Liver (tissue), 9 donors: ENCODE results near the gene PLD3. TPM values are rescaled to one million over a fixed set of nuclear protein-coding genes. Genes with fewer than 3 reads are reported as not detected.

Source experiments
- DNase-seq: peaks from one replicate; pipeline ENCODE4 v3.0.0-alpha.2; 2017; ENCODE audit warnings: low spot score
- H3K27ac ChIP-seq, 2 donors: one replicate each; pipeline ENCODE4 v1.7.0; 2013; ENCODE audit warnings: inconsistent platforms in 2 of 2, low read length in 2 of 2, control low read depth in 1 of 2, low read depth in 1 of 2, mild to moderate bottlenecking in 1 of 2
- H3K27me3 ChIP-seq, 4 donors: one replicate each; pipeline versions ENCODE4 v1.6.1 to v1.7.0; 2013; ENCODE audit warnings: low read length in 3 of 4, inconsistent platforms in 1 of 4, mild to moderate bottlenecking in 1 of 4, moderate library complexity in 1 of 4; ENCODE audit not compliant: control insufficient read depth in 4 of 4, insufficient read depth in 4 of 4
- H3K36me3 ChIP-seq, 4 donors: one replicate each; pipeline versions ENCODE4 v1.6.1 to v1.7.0; 2013; ENCODE audit warnings: low read length in 3 of 4, mild to moderate bottlenecking in 3 of 4, low read depth in 1 of 4, moderate library complexity in 1 of 4; ENCODE audit not compliant: control insufficient read depth in 4 of 4, insufficient read depth in 3 of 4
- H3K4me1 ChIP-seq, 4 donors: one replicate each; pipeline versions ENCODE4 v1.6.1 to v1.7.0; 2013; ENCODE audit warnings: low read length in 3 of 4, mild to moderate bottlenecking in 3 of 4, moderate library complexity in 1 of 4; ENCODE audit not compliant: control insufficient read depth in 4 of 4, insufficient read depth in 4 of 4
- H3K4me3 ChIP-seq, 3 donors: one replicate each; pipeline versions ENCODE4 v1.6.1 to v1.7.0; 2013; ENCODE audit warnings: low read length in 3 of 3, control low read depth in 1 of 3, low read depth in 1 of 3, mild to moderate bottlenecking in 1 of 3
- H3K9ac ChIP-seq, 2 donors: one replicate each; pipeline ENCODE4 v1.7.0; 2013; ENCODE audit warnings: low read length in 2 of 2, mild to moderate bottlenecking in 2 of 2, moderate library complexity in 2 of 2, control low read depth in 1 of 2, low read depth in 1 of 2
- H3K9me3 ChIP-seq, 4 donors: one replicate each; pipeline versions ENCODE4 v1.6.1 to v1.7.0; 2013; ENCODE audit warnings: low read length in 3 of 4; ENCODE audit not compliant: control insufficient read depth in 4 of 4
- EGR1 ChIP-seq, 2 donors: IDR thresholded peaks; 2 replicates each; pipeline ENCODE4 v1.6.1; 2016 to 2018; ENCODE audit warnings: antibody characterized with exemption in 2 of 2, low read depth in 2 of 2
- FOXA2 ChIP-seq: IDR thresholded peaks from 2 replicates; pipeline ENCODE4 v1.6.1; 2016; ENCODE audit warnings: antibody characterized with exemption
- HNF4G ChIP-seq: IDR thresholded peaks from 2 replicates; pipeline ENCODE4 v1.6.1; 2016; ENCODE audit warnings: antibody characterized with exemption
- RAD21 ChIP-seq, 2 donors: IDR thresholded peaks; 2 replicates each; pipeline ENCODE4 v1.6.1; 2016; ENCODE audit warnings: antibody characterized with exemption in 2 of 2, mild to moderate bottlenecking in 2 of 2
- TAF1 ChIP-seq: conservative IDR thresholded peaks from 2 replicates; pipeline ENCODE4 v1.6.1; 2016; ENCODE audit warnings: antibody characterized with exemption, mild to moderate bottlenecking
- YY1 ChIP-seq: IDR thresholded peaks from 2 replicates; pipeline ENCODE4 v1.6.1; 2016; ENCODE audit warnings: antibody characterized with exemption, mild to moderate bottlenecking
- WGBS: extraction: QIAGEN DNeasy Blood & Tissue Kit; methylation state at CpG from one replicate; pipeline ENCODE4 v1.1.7; 2013; 5-methylcytosine and 5-hydroxymethylcytosine counted together
- polyA plus RNA-seq, 2 donors: library from polyadenylated mRNA; stranded (reverse) in 1 of 2; unstranded in 1 of 2; fragments of 200-250 nt in 1 of 2; fragments of >200 nt in 1 of 2; fragmentation: Nextera tagmentation in 1 of 2; extraction: Ambion mirVana in 1 of 2; gene quantifications; one replicate each; pipeline versions ENCODE4 v1.2.1 to v1.2.3, GENCODE V29; 2013 to 2015
- total RNA-seq, 2 donors: library from RNA; depleted of rRNA; stranded (reverse); fragments of >200 nt; gene quantifications; one replicate each; pipeline ENCODE4 v1.2.3, GENCODE V29; 2014
- TF ChIP-seq, protein P1 (sequence below): IDR thresholded peaks from 2 replicates; pipeline ENCODE4 v1.6.1; 2016; ENCODE audit warnings: antibody characterized with exemption, mild to moderate bottlenecking
- TF ChIP-seq, protein P2 (sequence below): fragments of 150-350 bp; IDR thresholded peaks from 2 replicates; pipeline ENCODE4 v1.5.1; 2017; ENCODE audit warnings: improper control_type of control experiment, low read depth, low read length; ENCODE audit not compliant: missing input control
- TF ChIP-seq, protein P3 (sequence below): IDR thresholded peaks from 2 replicates; pipeline ENCODE4 v1.6.1; 2016; ENCODE audit warnings: antibody characterized with exemption
- TF ChIP-seq, protein P4 (sequence below): IDR thresholded peaks from 2 replicates; pipeline ENCODE4 v1.6.1; 2016; ENCODE audit warnings: antibody characterized with exemption
- donor health status: healthy.
- donor health status: healthy.
- donor health status: healthy.
- donor health status: healthy.
- donor health status: healthy.

Gene PLD3
- total and polyA plus RNA-seq, 4 donors = 56.0 to 125 (median 105) TPM

DNA sequence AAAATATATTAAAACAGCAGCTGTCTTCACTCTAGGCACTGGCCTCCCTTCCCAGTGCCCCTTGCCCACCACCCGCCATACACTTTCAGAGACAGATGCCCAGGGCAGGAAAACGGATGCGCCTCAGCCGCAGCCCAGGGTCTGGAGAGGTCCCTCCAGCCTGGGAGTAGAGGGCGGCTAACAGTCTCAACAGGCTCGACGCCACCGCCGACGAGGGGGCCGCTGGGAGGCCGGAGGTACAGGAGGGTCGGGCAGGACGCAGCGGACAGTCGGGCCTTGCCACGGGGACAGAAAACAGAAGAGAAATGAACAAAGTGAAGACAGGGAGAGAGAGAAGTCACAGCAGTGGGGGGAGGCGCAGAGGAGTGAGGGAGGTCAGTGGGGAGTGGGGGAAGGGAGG lies 27.4 kb upstream of the PLD3 start (continued):
- TF ChIP-seq, protein P1, sequence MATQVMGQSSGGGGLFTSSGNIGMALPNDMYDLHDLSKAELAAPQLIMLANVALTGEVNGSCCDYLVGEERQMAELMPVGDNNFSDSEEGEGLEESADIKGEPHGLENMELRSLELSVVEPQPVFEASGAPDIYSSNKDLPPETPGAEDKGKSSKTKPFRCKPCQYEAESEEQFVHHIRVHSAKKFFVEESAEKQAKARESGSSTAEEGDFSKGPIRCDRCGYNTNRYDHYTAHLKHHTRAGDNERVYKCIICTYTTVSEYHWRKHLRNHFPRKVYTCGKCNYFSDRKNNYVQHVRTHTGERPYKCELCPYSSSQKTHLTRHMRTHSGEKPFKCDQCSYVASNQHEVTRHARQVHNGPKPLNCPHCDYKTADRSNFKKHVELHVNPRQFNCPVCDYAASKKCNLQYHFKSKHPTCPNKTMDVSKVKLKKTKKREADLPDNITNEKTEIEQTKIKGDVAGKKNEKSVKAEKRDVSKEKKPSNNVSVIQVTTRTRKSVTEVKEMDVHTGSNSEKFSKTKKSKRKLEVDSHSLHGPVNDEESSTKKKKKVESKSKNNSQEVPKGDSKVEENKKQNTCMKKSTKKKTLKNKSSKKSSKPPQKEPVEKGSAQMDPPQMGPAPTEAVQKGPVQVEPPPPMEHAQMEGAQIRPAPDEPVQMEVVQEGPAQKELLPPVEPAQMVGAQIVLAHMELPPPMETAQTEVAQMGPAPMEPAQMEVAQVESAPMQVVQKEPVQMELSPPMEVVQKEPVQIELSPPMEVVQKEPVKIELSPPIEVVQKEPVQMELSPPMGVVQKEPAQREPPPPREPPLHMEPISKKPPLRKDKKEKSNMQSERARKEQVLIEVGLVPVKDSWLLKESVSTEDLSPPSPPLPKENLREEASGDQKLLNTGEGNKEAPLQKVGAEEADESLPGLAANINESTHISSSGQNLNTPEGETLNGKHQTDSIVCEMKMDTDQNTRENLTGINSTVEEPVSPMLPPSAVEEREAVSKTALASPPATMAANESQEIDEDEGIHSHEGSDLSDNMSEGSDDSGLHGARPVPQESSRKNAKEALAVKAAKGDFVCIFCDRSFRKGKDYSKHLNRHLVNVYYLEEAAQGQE = no peak

DNA sequence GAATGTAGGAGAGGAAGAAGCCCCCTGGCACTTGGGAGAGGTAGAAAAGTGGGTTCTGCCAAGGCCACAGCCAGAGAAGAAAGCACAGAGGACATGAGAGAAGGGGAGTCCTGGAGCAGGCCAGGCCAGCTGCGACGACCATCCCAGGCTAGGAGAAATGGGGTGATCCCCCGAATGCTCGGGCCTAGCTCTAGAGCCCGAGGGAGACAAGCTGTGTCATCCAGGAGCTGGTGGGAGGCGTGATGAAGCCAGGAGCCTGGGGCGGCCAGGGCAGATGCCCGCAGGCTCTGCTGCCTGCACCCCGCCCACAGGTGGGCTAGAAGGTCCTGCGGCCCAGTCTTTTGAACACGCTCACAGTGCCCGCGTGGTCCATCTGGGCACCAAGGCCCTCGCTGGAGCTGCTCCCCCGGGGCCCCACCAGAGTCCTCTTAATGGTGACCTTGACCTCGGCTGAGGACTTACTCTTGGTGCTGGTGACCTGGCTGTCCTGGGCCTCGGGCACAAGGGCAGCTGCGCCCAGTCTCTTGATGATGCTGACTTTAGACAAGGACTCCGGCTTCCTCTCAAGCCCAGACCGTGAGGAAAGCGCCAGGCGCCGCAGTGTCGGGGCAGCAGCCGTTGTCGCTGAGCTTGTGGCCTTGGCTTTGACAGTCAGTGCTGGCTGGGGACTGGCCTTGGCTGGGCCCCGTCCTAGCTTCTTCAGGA lies 26.8 kb upstream of the PLD3 start:
- TF ChIP-seq RAD21 (IDR thresholded peaks at IDR 0.05) = no peak
- no peak overlapping the region for H3K27ac ChIP-seq
- no peaks in the 10 kb centered on the region for H3K27me3 ChIP-seq
- H3K4me1 ChIP-seq = no peaks in the 10 kb centered on the region
- H3K36me3 ChIP-seq = peaks cover 11 to 53% (median 27%) of the 10 kb centered on the region in 4 donors
- no peak overlapping the region for H3K9ac ChIP-seq
- no peaks in the 10 kb centered on the region for H3K9me3 ChIP-seq
- no peak overlapping the region for H3K4me3 ChIP-seq
- 97% methylated on average over 27 of the region's 27 CpGs for WGBS
- DNase-seq = no peak

DNA sequence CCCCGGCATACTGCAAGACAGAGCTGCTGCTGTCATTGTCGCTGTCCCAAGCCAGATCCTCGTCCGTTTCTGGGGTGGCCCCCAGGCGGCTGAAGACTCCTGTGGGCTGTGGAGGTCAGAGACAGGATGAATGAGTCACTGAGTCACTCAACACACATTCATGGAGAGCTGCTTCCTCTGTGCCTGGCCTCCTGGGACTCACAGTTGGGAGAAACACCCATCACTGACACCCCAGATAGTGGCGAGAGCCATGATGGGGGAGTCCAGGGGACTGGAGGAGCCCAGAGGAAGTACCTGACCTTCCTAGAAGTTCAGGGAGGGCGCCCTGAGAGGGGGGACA lies 26.3 kb upstream of the PLD3 start:
- H3K36me3 ChIP-seq = peaks cover 11 to 53% (median 27%) of the 10 kb centered on the region in 4 donors
- H3K4me3 ChIP-seq = no peak overlapping the region
- TF ChIP-seq, protein P1 = no peak
- TF ChIP-seq EGR1 (IDR thresholded peaks at IDR 0.05; ENCODE audit: low read depth in 2 of 2) = no peak
- no peaks in the 10 kb centered on the region for H3K27me3 ChIP-seq
- WGBS = 95% methylated on average over 7 of the region's 7 CpGs
- no peak overlapping the region for H3K27ac ChIP-seq
- DNase-seq = no peak
- no peaks in the 10 kb centered on the region for H3K9me3 ChIP-seq
- no peaks in the 10 kb centered on the region for H3K4me1 ChIP-seq
- H3K9ac ChIP-seq = no peak overlapping the region

DNA sequence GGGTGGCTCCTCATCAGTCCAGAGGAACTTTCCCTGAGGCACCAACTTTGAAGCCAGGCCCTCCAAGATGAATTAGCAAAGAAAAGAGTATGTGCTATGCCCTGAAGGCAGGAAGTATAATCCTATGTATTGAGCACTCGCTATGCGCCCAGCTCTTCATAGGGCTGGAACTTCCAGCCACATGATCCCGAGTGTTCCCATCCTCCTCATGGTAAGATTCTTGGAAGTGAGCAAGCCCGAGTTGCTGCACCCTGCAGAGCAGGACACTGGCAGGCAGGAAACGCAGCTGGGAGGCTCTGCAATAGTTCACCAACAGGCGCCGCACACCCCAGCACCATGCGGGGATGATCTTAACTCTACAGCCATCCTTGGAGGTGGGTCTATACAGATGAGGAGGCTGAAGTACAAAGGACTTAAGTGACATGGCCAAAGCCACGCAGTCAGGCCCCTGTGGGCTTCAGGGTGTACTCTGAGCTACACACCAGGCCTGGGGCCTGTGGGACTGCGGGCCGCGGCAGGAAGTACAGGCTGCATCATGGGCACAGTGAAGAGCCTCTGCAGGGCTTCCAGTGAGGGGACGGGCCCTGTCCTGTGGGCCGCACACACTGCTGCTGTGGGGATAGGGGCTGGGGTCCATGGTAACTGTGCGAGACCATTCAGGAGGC lies 25.4 kb upstream of the PLD3 start:
- no peaks in the 10 kb centered on the region for H3K27me3 ChIP-seq
- H3K9me3 ChIP-seq = no peaks in the 10 kb centered on the region
- H3K4me1 ChIP-seq = no peaks in the 10 kb centered on the region
- 96% methylated on average over 15 of the region's 15 CpGs for WGBS
- DNase-seq = no peak
- TF ChIP-seq TAF1 = no peak
- no peak for TF ChIP-seq YY1
- TF ChIP-seq FOXA2 = no peak
- TF ChIP-seq, protein P2, sequence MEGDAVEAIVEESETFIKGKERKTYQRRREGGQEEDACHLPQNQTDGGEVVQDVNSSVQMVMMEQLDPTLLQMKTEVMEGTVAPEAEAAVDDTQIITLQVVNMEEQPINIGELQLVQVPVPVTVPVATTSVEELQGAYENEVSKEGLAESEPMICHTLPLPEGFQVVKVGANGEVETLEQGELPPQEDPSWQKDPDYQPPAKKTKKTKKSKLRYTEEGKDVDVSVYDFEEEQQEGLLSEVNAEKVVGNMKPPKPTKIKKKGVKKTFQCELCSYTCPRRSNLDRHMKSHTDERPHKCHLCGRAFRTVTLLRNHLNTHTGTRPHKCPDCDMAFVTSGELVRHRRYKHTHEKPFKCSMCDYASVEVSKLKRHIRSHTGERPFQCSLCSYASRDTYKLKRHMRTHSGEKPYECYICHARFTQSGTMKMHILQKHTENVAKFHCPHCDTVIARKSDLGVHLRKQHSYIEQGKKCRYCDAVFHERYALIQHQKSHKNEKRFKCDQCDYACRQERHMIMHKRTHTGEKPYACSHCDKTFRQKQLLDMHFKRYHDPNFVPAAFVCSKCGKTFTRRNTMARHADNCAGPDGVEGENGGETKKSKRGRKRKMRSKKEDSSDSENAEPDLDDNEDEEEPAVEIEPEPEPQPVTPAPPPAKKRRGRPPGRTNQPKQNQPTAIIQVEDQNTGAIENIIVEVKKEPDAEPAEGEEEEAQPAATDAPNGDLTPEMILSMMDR = no peak
- TF ChIP-seq, protein P3, sequence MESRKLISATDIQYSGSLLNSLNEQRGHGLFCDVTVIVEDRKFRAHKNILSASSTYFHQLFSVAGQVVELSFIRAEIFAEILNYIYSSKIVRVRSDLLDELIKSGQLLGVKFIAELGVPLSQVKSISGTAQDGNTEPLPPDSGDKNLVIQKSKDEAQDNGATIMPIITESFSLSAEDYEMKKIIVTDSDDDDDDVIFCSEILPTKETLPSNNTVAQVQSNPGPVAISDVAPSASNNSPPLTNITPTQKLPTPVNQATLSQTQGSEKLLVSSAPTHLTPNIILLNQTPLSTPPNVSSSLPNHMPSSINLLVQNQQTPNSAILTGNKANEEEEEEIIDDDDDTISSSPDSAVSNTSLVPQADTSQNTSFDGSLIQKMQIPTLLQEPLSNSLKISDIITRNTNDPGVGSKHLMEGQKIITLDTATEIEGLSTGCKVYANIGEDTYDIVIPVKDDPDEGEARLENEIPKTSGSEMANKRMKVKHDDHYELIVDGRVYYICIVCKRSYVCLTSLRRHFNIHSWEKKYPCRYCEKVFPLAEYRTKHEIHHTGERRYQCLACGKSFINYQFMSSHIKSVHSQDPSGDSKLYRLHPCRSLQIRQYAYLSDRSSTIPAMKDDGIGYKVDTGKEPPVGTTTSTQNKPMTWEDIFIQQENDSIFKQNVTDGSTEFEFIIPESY = no peak
- TF ChIP-seq, protein P4, sequence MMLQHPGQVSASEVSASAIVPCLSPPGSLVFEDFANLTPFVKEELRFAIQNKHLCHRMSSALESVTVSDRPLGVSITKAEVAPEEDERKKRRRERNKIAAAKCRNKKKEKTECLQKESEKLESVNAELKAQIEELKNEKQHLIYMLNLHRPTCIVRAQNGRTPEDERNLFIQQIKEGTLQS = no peak
- no peak for TF ChIP-seq HNF4G
- no peak overlapping the region for H3K9ac ChIP-seq
- no peak overlapping the region for H3K27ac ChIP-seq
- H3K36me3 ChIP-seq = peaks cover 13 to 61% (median 32%) of the 10 kb centered on the region in 4 donors
- no peak overlapping the region for H3K4me3 ChIP-seq
